GM23338 (cell line): ENCODE results near the gene MAPRE2. TPM values are rescaled to one million over a fixed set of nuclear protein-coding genes. Genes with fewer than 3 reads are reported as not detected.

Experiments used
- ATAC-seq: fragments of 200-7000 bp; cut with Tn5 transposase; 3 replicates; pipeline ENCODE4 v1.9.1; 2020
- DNase-seq: peaks from one replicate; pipeline ENCODE4 v3.0.0-alpha.2; 2015; ENCODE audit warnings: low spot score
- H2AFZ ChIP-seq: fragments of 200-600 bp; sonication (generic); 2 replicates; pipeline ENCODE4 v1.8.0; 2016; ENCODE audit warnings: antibody characterized with exemption, mild to moderate bottlenecking, moderate library complexity
- H3F3A ChIP-seq: fragments of 200-600 bp; sonication (generic); replicated peaks from 2 replicates; pipeline ENCODE4 v1.8.0; 2017; ENCODE audit warnings: antibody characterized with exemption, mixed run types, low read depth
- H3K27ac ChIP-seq: fragments of 200-600 bp; sonication (generic); 2 replicates; pipeline ENCODE4 v1.6.1; 2016; ENCODE audit warnings: low read depth
- H3K27me3 ChIP-seq: fragments of 200-600 bp; sonication (generic); 2 replicates; pipeline ENCODE4 v1.8.0; 2016; ENCODE audit warnings: mild to moderate bottlenecking, mixed run types, moderate library complexity; ENCODE audit not compliant: insufficient read depth
- H3K36me3 ChIP-seq: fragments of 200-600 bp; sonication (generic); 2 replicates; pipeline ENCODE4 v1.8.0; 2016; ENCODE audit warnings: mild to moderate bottlenecking; ENCODE audit not compliant: insufficient read depth
- H3K4me1 ChIP-seq: fragments of 200-600 bp; sonication (generic); 2 replicates; pipeline ENCODE4 v1.8.0; 2016; ENCODE audit warnings: mild to moderate bottlenecking, moderate library complexity; ENCODE audit not compliant: insufficient read depth
- H3K4me2 ChIP-seq: fragments of 200-600 bp; sonication (generic); 2 replicates; pipeline ENCODE4 v1.7.1; 2017; ENCODE audit warnings: mixed run types
- H3K4me3 ChIP-seq: fragments of 200-600 bp; sonication (generic); 2 replicates; pipeline ENCODE4 v1.6.1; 2016; ENCODE audit warnings: mixed run types
- H3K79me2 ChIP-seq: fragments of 200-600 bp; sonication (generic); replicated peaks from 2 replicates; pipeline ENCODE4 v1.8.0; 2017; ENCODE audit warnings: mild to moderate bottlenecking; ENCODE audit not compliant: insufficient read depth
- H3K9me2 ChIP-seq: fragments of 200-600 bp; sonication (generic); 2 replicates; pipeline ENCODE4 v1.8.0; 2017; ENCODE audit not compliant: insufficient read depth
- H4K20me1 ChIP-seq: fragments of 200-600 bp; sonication (generic); replicated peaks from 2 replicates; pipeline ENCODE4 v1.8.0; 2017; ENCODE audit warnings: mild to moderate bottlenecking; ENCODE audit not compliant: insufficient read depth
- H3K27ac Mint-ChIP-seq: 2 replicates; pipeline ENCODE4 v1.8.0; 2020; ENCODE audit warnings: inconsistent platforms, mild to moderate bottlenecking, moderate library complexity, mixed read lengths
- H3K27me3 Mint-ChIP-seq: 3 replicates; pipeline ENCODE4 v1.8.0; 2022; ENCODE audit warnings: low read depth, mild to moderate bottlenecking, moderate library complexity, mixed read lengths, inconsistent platforms; ENCODE audit not compliant: insufficient read depth, poor library complexity
- H3K36me3 Mint-ChIP-seq: 3 replicates; pipeline ENCODE4 v1.8.0; 2021; ENCODE audit warnings: low read depth, mild to moderate bottlenecking, inconsistent platforms, moderate library complexity, mixed read lengths
- H3K4me1 Mint-ChIP-seq: 3 replicates; pipeline ENCODE4 v1.8.0; 2020; ENCODE audit warnings: mild to moderate bottlenecking, inconsistent platforms, mixed read lengths
- H3K4me3 Mint-ChIP-seq: 3 replicates; pipeline ENCODE4 v1.8.0; 2021; ENCODE audit warnings: moderate library complexity, mild to moderate bottlenecking, inconsistent platforms, mixed read lengths
- H3K9me3 Mint-ChIP-seq: 3 replicates; pipeline ENCODE4 v1.8.0; 2020; ENCODE audit warnings: moderate library complexity, mild to moderate bottlenecking, inconsistent platforms, mixed read lengths
- ETS1 ChIP-seq: IDR thresholded peaks from 2 replicates; pipeline ENCODE4 v1.6.1; 2016; ENCODE audit warnings: antibody characterized with exemption
- EZH2 ChIP-seq: fragments of 200-600 bp; sonication (generic); IDR thresholded peaks from one replicate; pipeline ENCODE4 v1.8.0; 2017; ENCODE audit warnings: antibody characterized with exemption, mild to moderate bottlenecking, low read depth; ENCODE audit not compliant: unreplicated experiment
- EZH2phosphoT487 ChIP-seq: fragments of 200-600 bp; sonication (generic); IDR thresholded peaks from one replicate; pipeline ENCODE4 v1.8.1; 2018; ENCODE audit warnings: antibody characterized with exemption; ENCODE audit not compliant: unreplicated experiment
- JUNB ChIP-seq: IDR thresholded peaks from one replicate; pipeline ENCODE4 v1.6.1; 2016; ENCODE audit warnings: antibody characterized with exemption; ENCODE audit not compliant: unreplicated experiment
- POLR2AphosphoS5 ChIP-seq: IDR thresholded peaks from 2 replicates; pipeline ENCODE4 v1.6.1; 2016; ENCODE audit warnings: antibody characterized with exemption, low read depth
- ZNF114 ChIP-seq: fragments of 250-450 bp; sonication (Bioruptor Pico); IDR thresholded peaks from 2 replicates; pipeline ENCODE4 v1.5.0; 2020; ENCODE audit warnings: mild to moderate bottlenecking, moderate library complexity
- ZNF462 ChIP-seq: fragments of 250-450 bp; sonication (Bioruptor Pico); IDR thresholded peaks from 2 replicates; pipeline ENCODE4 v1.5.0; 2020; ENCODE audit warnings: mild to moderate bottlenecking, moderate library complexity
- polyA plus RNA-seq: library from polyadenylated mRNA; unstranded; fragments of >200 nt; fragmentation: Nextera tagmentation; extraction: Ambion mirVana; gene quantifications from 2 replicates; pipeline ENCODE4 v1.2.1, GENCODE V29; 2016
- total RNA-seq: library from RNA; depleted of rRNA; stranded (reverse); fragments of >200 nt; shearing (Covaris generic); gene quantifications from 2 replicates; pipeline ENCODE4 v1.2.3, GENCODE V29; 2014

MAPRE2 gene
- total and polyA plus RNA-seq, 2 experiments from 2014 or later = 17.8 to 40.4 TPM

GRCh38 chr18:35055726-35056125 lies 14.5 kb downstream of the MAPRE2 start (continued):
- no peak for TF ChIP-seq ZNF462 (CRISPR knock-in tag)

GRCh38 chr18:35059280-35059927 lies 18.2 kb downstream of the MAPRE2 start:
- Mint-ChIP-seq H3K27me3 (no peaks in the 10 kb centered on the region), H3K36me3 (no peaks in the 10 kb centered on the region), H3K27ac (no peak overlapping the region), H3K9me3 (no peaks in the 10 kb centered on the region), H3K4me3 (no peak overlapping the region), H3K4me1 (peaks cover 29% of the 10 kb centered on the region)
- no peak overlapping the region for H3K4me2 ChIP-seq
- H3K36me3 ChIP-seq = no peaks in the 10 kb centered on the region
- DNase-seq (no peak), ATAC-seq (no peak)
- TF ChIP-seq EZH2phosphoT487 (no peak), EZH2 (no peak), ETS1 (no peak), JUNB (no peak), ZNF462 (CRISPR knock-in tag) (no peak), ZNF114 (no peak), POLR2AphosphoS5 (no peak)
- no peaks in the 10 kb centered on the region for H3F3A ChIP-seq
- H3K9me2 ChIP-seq = no peaks in the 10 kb centered on the region
- no peaks in the 10 kb centered on the region for H3K27me3 ChIP-seq
- no peak overlapping the region for H3K27ac ChIP-seq
- H2AFZ ChIP-seq = no peak overlapping the region
- H3K79me2 ChIP-seq = peaks cover 52% of the 10 kb centered on the region
- no peak overlapping the region for H3K4me3 ChIP-seq
- peaks cover 32% of the 10 kb centered on the region for H3K4me1 ChIP-seq
- no peaks in the 10 kb centered on the region for H4K20me1 ChIP-seq
